Measurements from ENCODE around the gene ZFP92. TPM values are rescaled to one million over a fixed set of nuclear protein-coding genes. Genes with fewer than 3 reads are reported as not detected.

The ZFP92 gene
- total and polyA plus RNA-seq, 10 of the 15 experiments (the other 5 are each of a cell fraction or from before 2014, with no cell fraction given) = 0.02 to 1.6 (median 0.09) TPM; not detected in 2

GRCh38 chrX:153443476-153444332, 32.4 kb downstream of the ZFP92 start:
- BruUV-seq (replicated peaks) = no TSS peak
- ChIA-PET SMC1A (ENCODE audit: uncharacterized antibody, unreplicated experiment) (no interaction called here), CTCF (no interaction called here), POLR2A (no interaction called here), RAD21 (ENCODE audit: unreplicated experiment) (no interaction called here)
- 67% methylated on average over 25 of the region's 25 CpGs for WGBS (ENCODE audit: insufficient coverage, insufficient replicate concordance, low lambda C conversion rate, missing lambda C conversion rate)
- Histone ChIP-seq H3K27me3 (replicated peaks in 1 of 2; ENCODE audit: control insufficient read depth in 2 of 2, insufficient read depth in 2 of 2, low read length in 1 of 2) (no peaks in the 10 kb centered on the region), H3K9ac (ENCODE audit: control insufficient read depth, insufficient read depth, low read length) (no peak overlapping the region), H4K20me1 (ENCODE audit: control insufficient read depth, insufficient read depth) (no peaks in the 10 kb centered on the region), H3K79me2 (ENCODE audit: control insufficient read depth, insufficient read depth, low read length) (no peaks in the 10 kb centered on the region), H2AFZ (ENCODE audit: control insufficient read depth, low read depth, low read length) (no peak overlapping the region), H3K27ac (ENCODE audit: control insufficient read depth, insufficient read depth) (no peak overlapping the region), H3K4me3 (no peak overlapping the region), H3K4me2 (ENCODE audit: control insufficient read depth, insufficient read depth) (no peak overlapping the region), H3K9me3 (replicated peaks; ENCODE audit: control insufficient read depth, insufficient read depth, low read length) (no peaks in the 10 kb centered on the region; the same call in 2 of the 3 replicates), H3K36me3 (ENCODE audit: control insufficient read depth in 2 of 2, insufficient read depth in 2 of 2, low read length in 1 of 2) (no peaks in the 10 kb centered on the region), H3K4me1 (ENCODE audit: control insufficient read depth, insufficient read depth, low read length) (no peaks in the 10 kb centered on the region)
- ATAC-seq (no peak), FAIRE-seq (no peak), DNase-seq (ENCODE audit: low read depth, low spot score) (no peak)
- in situ Hi-C loops (cut with MboI) (no loop called here), intact Hi-C loops (cut with micrococcal nuclease; ENCODE audit: unreplicated experiment) (no loop called here)
- TF ChIP-seq FOXM1 (IDR thresholded peaks at IDR 0.05; ENCODE audit: low read depth, low read length) (no peak), ZBTB40 (IDR thresholded peaks at IDR 0.05; ENCODE audit: borderline replicate concordance) (no peak), E2F4 (IDR thresholded peaks at IDR 0.05; ENCODE audit: low read depth, low read length) (no peak), ZBTB4 (CRISPR knock-in tag; IDR thresholded peaks at IDR 0.05) (no peak), CEBPZ (IDR thresholded peaks at IDR 0.05; ENCODE audit: low read depth, low read length) (no peak), SMC3 (IDR thresholded peaks at IDR 0.05; ENCODE audit: borderline replicate concordance, low read length) (no peak)
